NCI-H2196 (cell line): ENCODE measurements around the gene TADA2A.

Experiments used
- DNase-seq: peaks from one replicate; lab custom pipeline; 2025; ENCODE audit not compliant: unreplicated experiment; lab: John Stamatoyannopoulos, UW

Gene TADA2A

GRCh38 chr17:37458805-37459204 is 52.1 kb downstream of the TADA2A start:
- DNase-seq, result no peak

- DNase-seq, result no peak
Observed at GRCh38 chr17:37461668-37462067, 55.0 kb downstream of the TADA2A start.

- DNase-seq, result no peak
Observed at GRCh38 chr17:37462492-37462891, 55.8 kb downstream of the TADA2A start.

- no peak for DNase-seq
Observed at GRCh38 chr17:37463039-37463438, 56.4 kb downstream of the TADA2A start.

- no peak for DNase-seq
Observed at GRCh38 chr17:37465069-37465616, 58.5 kb downstream of the TADA2A start.

GRCh38 chr17:37466471-37466870 is 59.8 kb downstream of the TADA2A start:
- DNase-seq, result no peak

GRCh38 chr17:37470181-37470580 is 63.5 kb downstream of the TADA2A start:
- DNase-seq, result no peak

- no peak for DNase-seq
Observed at GRCh38 chr17:37475731-37476420, 69.2 kb downstream of the TADA2A start.

GRCh38 chr17:37476431-37477120 is 69.9 kb downstream of the TADA2A start:
- DNase-seq, result no peak

GRCh38 chr17:37478187-37478586 is 71.5 kb downstream of the TADA2A start:
- no peak for DNase-seq

GRCh38 chr17:37479025-37479424 is 72.3 kb downstream of the TADA2A start:
- DNase-seq, result no peak

GRCh38 chr17:37480427-37480826 is 73.7 kb downstream of the TADA2A start:
- no peak for DNase-seq

- DNase-seq, result no peak
Observed at GRCh38 chr17:37481001-37481665, 74.4 kb downstream of the TADA2A start.

GRCh38 chr17:37483311-37484039 is 76.8 kb downstream of the TADA2A start:
- DNase-seq, result peak; percentile 10

GRCh38 chr17:37485938-37486570 is 79.4 kb downstream of the TADA2A start:
- no peak for DNase-seq

GRCh38 chr17:37488009-37488604 is 81.4 kb downstream of the TADA2A start:
- DNase-seq, result peak; percentile 56

GRCh38 chr17:37488607-37489196 is 82.0 kb downstream of the TADA2A start:
- peak; percentile 59 for DNase-seq

- DNase-seq, result peak; percentile 73
Observed at GRCh38 chr17:37489197-37490001, 82.7 kb downstream of the TADA2A start, which contains the start of gene DUSP14. Gene DUSP14, plus strand, starts transcription at chr17:37489891. Its CDS starts 22,382 bp downstream, at chr17:37512273.

GRCh38 chr17:37490022-37490587 is 83.4 kb downstream of the TADA2A start:
- DNase-seq, result peak; percentile 11
